ENCODE data around the gene POU6F2. TPM values are rescaled to one million over a fixed set of nuclear protein-coding genes. Genes with fewer than 3 reads are reported as not detected.

Gene POU6F2
- total and polyA plus RNA-seq, 2 of the 4 experiments (the other 2 are of a cell fraction): not detected

DNA sequence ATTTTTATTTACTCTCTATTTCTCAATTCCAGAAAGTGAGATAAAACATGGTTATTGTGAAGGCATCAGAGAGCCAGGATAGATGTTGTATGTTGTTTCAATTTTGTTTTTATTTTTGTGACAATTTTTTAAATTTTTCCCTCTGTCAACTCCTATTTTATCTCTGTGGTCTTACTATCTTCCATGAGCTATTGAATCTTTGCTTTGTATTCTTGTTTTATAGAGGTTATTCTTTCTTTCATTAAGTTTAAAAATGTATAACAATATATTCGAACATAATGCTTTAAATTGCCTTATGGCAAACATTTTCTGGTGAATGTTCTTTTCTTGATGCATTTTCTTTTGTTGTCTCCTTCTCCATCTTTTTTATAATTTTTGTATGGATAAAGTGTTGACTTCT is 78.4 kb downstream of the POU6F2 start:
- Histone ChIP-seq H3K14ac (replicated peaks; ENCODE audit: low read depth, low read length) (no peak overlapping the region), H3K4me3 (ENCODE audit: insufficient read depth, low read depth, low read length) (no peak overlapping the region), H2BK15ac (ENCODE audit: low read depth, low read length) (no peak overlapping the region), H3K9me3 (ENCODE audit: control insufficient read depth, insufficient read depth, low read length) (no peaks in the 10 kb centered on the region), H3K79me1 (ENCODE audit: low read depth in 1 of 2, low read length in 2 of 2) (no peaks in the 10 kb centered on the region), H3K4me2 (ENCODE audit: low read depth, low read length) (no peak overlapping the region), H4K20me1 (ENCODE audit: insufficient read depth, low read length) (no peaks in the 10 kb centered on the region), H4K8ac (ENCODE audit: low read depth in 2 of 2, low read length in 2 of 2) (no peak overlapping the region), H2BK5ac (ENCODE audit: low read depth, low read length, poor library complexity, severe bottlenecking) (no peak overlapping the region), H3K4me1 (ENCODE audit: control insufficient read depth, insufficient read depth, low read length) (no peaks in the 10 kb centered on the region), H2AK9ac (replicated peaks; ENCODE audit: low read depth, low read length, poor library complexity) (no peak overlapping the region), H4K5ac (ENCODE audit: low read depth, low read length) (no peak overlapping the region), H4K91ac (ENCODE audit: insufficient read depth, low read depth, low read length) (no peak overlapping the region), H3K23ac (ENCODE audit: low read depth, low read length) (no peak overlapping the region), H3K27ac (ENCODE audit: insufficient read depth, low read length) (no peak overlapping the region), H3K27me3 (ENCODE audit: control insufficient read depth, insufficient read depth, low read length) (no peaks in the 10 kb centered on the region), H2AK5ac (ENCODE audit: low read depth, low read length) (no peak overlapping the region), H3K56ac (ENCODE audit: extremely low read depth, insufficient read depth, low read length) (no peak overlapping the region), H2AFZ (replicated peaks; ENCODE audit: low read length, poor library complexity) (no peak overlapping the region), H3K9me1 (ENCODE audit: insufficient read depth, low read length) (no peaks in the 10 kb centered on the region), H3K4ac (ENCODE audit: low read depth, low read length) (no peak overlapping the region), H3K36me3 (ENCODE audit: control insufficient read depth, insufficient read depth, low read length) (no peaks in the 10 kb centered on the region), H2BK120ac (ENCODE audit: low read depth, low read length) (no peak overlapping the region), H2BK20ac (ENCODE audit: low read depth, low read length) (no peak overlapping the region), H3K9ac (ENCODE audit: low read depth, low read length) (no peak overlapping the region), H3K18ac (ENCODE audit: low read depth, low read length) (no peak overlapping the region)
- no CpG with 5 or more reads among the region's 1 CpG for WGBS, 2 experiments (ENCODE audit: extremely low coverage in 2 of 2, insufficient read length in 1 of 2)
- dilution Hi-C loops (cut with HindIII; ENCODE audit: low sequenced_read_pairs, unreplicated experiment) (no loop called here), intact Hi-C loops (cut with micrococcal nuclease) (no loop called here), in situ Hi-C loops (cut with MboI; ENCODE audit: low sequenced_read_pairs) (no loop called here)
- DNase-seq (no peak), ATAC-seq (ENCODE audit: low read depth) (no peak)
- no peak for TF ChIP-seq CEBPB (IDR thresholded peaks at IDR 0.05; ENCODE audit: low read depth, low read length)
- TF ChIP-seq, protein P1, sequence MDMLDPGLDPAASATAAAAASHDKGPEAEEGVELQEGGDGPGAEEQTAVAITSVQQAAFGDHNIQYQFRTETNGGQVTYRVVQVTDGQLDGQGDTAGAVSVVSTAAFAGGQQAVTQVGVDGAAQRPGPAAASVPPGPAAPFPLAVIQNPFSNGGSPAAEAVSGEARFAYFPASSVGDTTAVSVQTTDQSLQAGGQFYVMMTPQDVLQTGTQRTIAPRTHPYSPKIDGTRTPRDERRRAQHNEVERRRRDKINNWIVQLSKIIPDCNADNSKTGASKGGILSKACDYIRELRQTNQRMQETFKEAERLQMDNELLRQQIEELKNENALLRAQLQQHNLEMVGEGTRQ (IDR thresholded peaks at IDR 0.05; ENCODE audit: low read depth, low read length): no peak
- TF ChIP-seq RCOR1 (IDR thresholded peaks at IDR 0.05; ENCODE audit: insufficient replicate concordance, low read length): no peak
- TF ChIP-seq MAZ (IDR thresholded peaks at IDR 0.05; ENCODE audit: borderline replicate concordance, low read depth, low read length): no peak
- TF ChIP-seq CTCF (conservative IDR thresholded peaks at IDR 0.05; ENCODE audit: low read depth, low read length): no peak
- TF ChIP-seq MAFK (IDR thresholded peaks at IDR 0.05; ENCODE audit: low read depth, low read length): no peak
- no peak for TF ChIP-seq FOS (IDR thresholded peaks at IDR 0.05; ENCODE audit: low read depth, low read length)
- TF ChIP-seq ELK1 (IDR thresholded peaks at IDR 0.05; ENCODE audit: borderline replicate concordance, low read depth, low read length): no peak
- BruUV-seq (replicated peaks): no TSS peak
- CTCF ChIA-PET: no interaction called here
- POLR2A ChIA-PET (ENCODE audit: unreplicated experiment): no interaction called here

Data from IMR-90 (cell line).